GM15510 (cell line): ENCODE measurements around the gene RPLP1.

Experiments
- POLR2A ChIP-seq: IDR thresholded peaks from 3 replicates; pipeline ENCODE4 v1.6.1; 2011; ENCODE audit warnings: borderline replicate concordance; ENCODE audit not compliant: insufficient read length; ENCODE audit errors: extremely low read depth

The RPLP1 gene

GRCh38 chr15:69424001-69424400 is 28.6 kb upstream of the RPLP1 start:
- TF ChIP-seq POLR2A = no peak

DNA sequence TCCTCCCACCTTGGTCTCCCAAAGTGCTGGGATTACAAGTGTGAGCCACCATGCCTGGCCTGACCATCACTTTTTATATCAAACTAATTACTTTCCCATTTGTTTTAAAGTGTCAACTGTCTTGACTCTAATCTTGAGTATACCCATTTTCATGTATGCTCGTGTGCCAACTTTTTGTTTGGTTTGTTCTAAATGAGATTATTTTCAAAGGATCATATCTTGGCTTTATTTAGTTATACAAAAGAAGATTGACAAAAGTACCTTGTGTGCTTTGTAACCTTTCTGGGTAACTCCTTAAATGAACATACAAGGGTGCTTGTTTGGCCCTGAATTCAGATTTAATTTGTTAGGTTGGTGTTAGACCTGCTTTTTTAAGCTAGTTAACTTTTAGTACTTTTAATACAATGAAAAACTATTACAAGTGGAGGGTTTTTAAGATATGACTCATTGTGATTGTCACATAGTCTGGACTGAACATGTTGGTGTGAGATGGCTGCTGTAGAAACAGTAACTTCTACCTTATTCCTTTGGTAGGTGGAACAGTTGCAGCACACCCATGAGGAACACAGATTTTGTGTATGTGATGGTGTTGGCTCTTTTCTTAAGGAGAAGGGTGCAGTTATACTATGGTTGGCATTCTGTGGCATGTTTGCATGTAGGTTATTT is 27.7 kb upstream of the RPLP1 start:
- no peak for TF ChIP-seq POLR2A

DNA sequence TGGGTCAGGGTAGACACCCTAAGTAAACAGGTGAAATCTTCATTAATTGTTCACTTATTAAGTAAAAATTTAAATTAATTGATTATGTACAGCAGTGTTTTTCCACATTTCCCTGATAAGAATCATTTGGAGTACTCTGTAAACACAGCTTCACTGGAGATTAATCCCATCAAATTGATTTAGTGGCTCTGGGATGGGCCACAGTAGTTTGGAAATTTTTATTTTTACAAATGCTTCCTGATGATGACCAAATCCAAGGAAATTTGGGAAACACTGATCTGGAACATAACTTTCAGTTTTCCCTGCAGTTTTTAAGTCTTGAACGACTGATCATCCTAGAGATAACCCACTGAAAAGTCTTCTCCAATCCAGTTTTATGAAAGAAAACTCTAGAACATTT is 18.8 kb upstream of the RPLP1 start:
- no peak for TF ChIP-seq POLR2A

DNA sequence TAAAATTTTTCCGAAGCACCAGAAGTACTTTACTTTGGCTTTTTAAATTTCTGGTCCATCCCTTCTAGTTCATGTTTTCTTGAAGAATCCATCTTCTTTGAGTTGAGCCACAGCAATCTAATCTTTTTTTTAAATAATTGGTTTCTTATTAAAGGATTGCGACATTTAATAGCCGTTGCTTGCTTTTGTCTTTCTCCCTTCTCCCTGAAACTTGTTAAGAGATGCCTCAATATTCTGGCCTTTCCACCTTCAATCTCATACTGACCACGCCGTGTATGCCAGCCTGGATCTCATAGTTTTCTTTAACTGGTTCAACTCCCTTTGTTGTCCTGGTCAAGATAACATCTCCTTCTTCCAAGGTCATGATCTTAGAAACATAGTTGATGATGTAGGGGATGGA is 18.4 kb upstream of the RPLP1 start:
- no peak for TF ChIP-seq POLR2A

DNA sequence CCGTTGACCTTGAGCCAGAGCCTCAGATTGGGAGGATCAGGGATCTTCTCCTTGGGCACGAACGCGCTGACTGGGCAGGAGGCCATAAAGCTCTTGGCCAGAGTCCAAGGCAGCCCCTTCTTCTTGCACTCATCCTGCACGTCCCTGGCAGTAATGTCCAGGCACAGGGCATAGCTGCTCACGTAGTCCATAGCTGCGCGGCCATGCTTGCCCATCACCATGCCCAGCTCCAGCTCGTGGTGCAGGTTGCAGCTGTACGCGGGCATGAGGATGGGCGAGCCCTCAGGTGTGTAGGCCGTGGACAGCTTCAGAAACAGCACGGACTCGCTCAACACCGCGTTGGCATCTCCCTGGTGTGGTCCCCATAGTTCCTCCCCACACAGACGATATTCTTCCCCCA is 17.9 kb upstream of the RPLP1 start:
- no peak for TF ChIP-seq POLR2A

DNA sequence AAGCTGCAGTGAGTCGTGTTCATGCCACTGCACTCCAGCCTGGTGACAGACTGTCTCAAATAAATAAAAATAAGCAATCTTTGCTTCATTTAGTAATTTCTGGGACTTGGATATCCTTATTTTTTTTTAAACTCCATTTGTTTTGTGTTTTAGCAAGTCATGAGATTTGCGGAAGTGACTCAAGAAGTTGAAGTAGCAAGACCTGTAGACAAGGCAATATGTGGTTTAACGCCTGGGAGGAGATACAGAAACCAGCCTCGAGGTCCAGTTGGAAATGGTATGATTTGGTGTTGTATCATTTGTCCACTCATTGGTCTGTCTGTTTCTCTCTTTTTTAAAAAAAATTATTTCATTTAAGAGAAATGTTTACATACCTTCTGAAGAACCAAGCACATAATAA is 16.6 kb upstream of the RPLP1 start:
- TF ChIP-seq POLR2A = no peak

DNA sequence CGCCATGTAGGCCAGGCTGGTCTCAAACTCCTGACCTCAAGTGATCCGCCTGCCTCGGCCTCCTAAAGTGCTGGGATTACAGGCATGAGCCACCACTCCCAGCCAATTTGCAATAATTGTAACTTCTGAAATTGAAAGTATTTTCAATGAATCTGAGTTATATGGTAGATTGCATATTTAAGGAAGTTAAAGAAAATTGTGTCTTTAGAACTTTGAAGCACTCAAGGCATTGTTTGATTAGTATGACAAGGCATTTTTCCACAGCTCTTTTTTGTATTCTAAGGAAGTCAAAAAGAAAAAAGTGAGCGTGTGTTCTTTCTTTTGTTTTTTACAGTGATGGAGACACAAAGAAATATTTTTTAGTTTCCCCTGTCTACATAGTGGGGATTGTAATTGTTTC is 15.7 kb upstream of the RPLP1 start:
- TF ChIP-seq POLR2A = no peak

- TF ChIP-seq POLR2A = no peak
Observed at GRCh38 chr15:69439623-69440022, 13.0 kb upstream of the RPLP1 start.

- no peak for TF ChIP-seq POLR2A
Observed at GRCh38 chr15:69443032-69443611, 9.5 kb upstream of the RPLP1 start.

DNA sequence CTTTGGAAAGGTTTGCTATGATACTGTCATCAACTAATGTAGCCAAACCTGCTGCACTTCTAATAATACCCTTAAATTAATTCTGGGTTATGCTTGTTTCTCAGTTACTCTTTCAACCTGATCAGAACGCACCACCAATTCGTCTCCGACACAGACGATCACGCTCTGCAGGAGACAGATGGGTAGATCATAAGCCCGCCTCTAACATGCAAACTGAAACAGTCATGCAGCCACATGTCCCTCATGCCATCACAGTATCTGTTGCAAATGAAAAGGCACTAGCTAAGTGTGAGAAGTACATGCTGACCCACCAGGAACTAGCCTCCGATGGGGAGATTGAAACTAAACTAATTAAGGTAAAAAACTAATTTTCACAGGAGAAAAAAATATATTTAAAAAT is 7.9 kb upstream of the RPLP1 start:
- no peak for TF ChIP-seq POLR2A

- TF ChIP-seq POLR2A = no peak
Observed at GRCh38 chr15:69446953-69447352, 5.7 kb upstream of the RPLP1 start.

DNA sequence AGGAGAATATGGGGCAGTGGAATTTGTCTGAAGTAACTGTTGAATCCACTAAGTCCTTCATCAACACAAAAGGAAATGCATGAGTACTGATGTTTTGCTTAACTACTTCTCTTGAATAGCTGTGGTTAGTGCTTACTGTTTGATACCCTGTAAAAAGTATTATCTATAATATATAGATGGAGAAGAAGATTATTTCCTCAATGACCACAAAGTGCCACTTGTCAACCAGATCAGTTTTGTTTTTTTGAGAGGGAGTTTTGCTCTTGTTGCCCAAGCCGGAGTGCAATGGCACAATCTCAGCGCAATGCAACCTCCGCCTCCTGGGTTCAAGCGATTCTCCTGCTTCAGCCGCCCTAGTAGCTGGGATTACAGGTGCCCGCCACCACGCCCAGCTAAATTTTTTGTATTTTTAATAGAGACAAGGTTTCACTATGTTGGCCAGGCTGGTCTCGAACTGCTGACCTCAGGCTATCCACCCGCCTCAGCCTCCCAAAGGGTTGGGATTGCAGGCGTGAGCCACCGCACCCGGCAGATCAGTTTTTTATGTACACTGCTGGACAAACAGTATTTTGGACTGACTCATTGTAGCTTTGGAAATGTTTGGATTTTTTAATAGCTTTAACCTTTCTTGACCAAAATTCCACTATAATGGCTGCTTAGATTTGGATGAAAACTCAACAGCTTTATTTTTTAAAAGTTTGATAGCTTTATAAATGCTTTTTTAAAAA is 1.5 kb upstream of the RPLP1 start:
- no peak for TF ChIP-seq POLR2A

DNA sequence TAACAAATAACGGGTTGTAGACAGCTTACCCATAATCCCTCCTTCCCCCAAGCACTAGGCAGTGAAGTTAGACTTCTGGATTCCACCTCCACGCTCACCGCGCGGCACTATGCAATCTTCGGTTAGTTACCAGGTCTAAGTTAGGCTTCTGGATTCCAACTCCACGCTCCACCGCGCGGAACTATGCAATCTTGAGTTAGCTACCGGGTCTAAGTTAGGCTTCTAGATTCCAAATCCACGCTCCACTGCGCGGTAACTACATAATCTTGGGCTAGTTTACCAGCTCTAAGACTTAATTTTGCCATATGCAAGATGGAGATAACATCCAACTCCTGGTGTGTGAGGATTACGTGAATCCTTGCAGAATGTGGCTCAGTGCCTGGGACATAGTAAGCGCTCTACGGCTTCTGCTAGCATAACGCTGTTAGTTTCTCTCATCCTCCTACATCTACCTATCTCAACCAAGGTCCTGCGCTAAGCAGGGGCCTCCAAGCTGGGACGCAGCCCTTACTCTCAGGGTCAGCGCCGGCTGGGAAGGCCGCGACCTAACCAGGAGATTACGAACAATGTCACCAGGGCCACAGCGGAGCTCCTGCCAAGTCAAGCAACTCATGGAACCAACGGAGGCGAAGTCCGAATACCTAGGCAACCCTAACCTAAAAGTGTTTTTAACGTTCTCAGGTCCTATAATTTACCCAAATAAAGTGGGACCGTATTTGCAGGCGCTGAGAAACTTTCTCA is 497 bp upstream of the RPLP1 start:
- no peak for TF ChIP-seq POLR2A

GRCh38 chr15:69454953-69455352 is 2.3 kb downstream of the RPLP1 start:
- no peak for TF ChIP-seq POLR2A
